ENCODE results near the gene PTPMT1. TPM values are rescaled to one million over a fixed set of nuclear protein-coding genes. Genes with fewer than 3 reads are reported as not detected.

PTPMT1 gene
- total RNA-seq, 6 donors from 2014 or later: 69.1 to 188 (median 89.9) TPM

GRCh38 chr11:47587723-47588326 lies 22.4 kb downstream of the PTPMT1 start:
- Histone ChIP-seq H3K4me1 (peaks cover 0 to 16% (median 1%) of the 10 kb centered on the region in 4 donors), H3K9me3 (no peaks in the 10 kb centered on the region), H3K27ac (peak overlapping the region in 1 of 4 donors; percentile 26), H3K4me3 (no peak overlapping the region), H3K27me3 (peaks cover 0 to 14% (median 4%) of the 10 kb centered on the region in 4 donors), H3K36me3 (peaks cover 11 to 25% (median 23%) of the 10 kb centered on the region in 4 donors)
- 48 to 66% methylated on average over 4 to 14 of the region's 14 CpGs for WGBS, 2 donors
- TF ChIP-seq POLR2A (IDR thresholded peaks at IDR 0.05): peak in 1 of 4 donors; percentile 44
- TF ChIP-seq EP300 (IDR thresholded peaks at IDR 0.05): no peak
- peak; percentile 64 to 74 for ATAC-seq (ENCODE audit: low FRiP score in 2 of 2)
- peak in 1 of 2 donors; percentile 70 for DNase-seq

- H3K27ac ChIP-seq: no peak overlapping the region
- H3K4me3 ChIP-seq: peak overlapping the region in 1 of 4 donors; percentile 39
- ATAC-seq (ENCODE audit: low FRiP score in 2 of 2) (no peak), DNase-seq (no peak)
- H3K36me3 ChIP-seq: peaks cover 0 to 12% (median 10%) of the 10 kb centered on the region in 4 donors
- H3K4me1 ChIP-seq: peaks cover 7 to 22% (median 8%) of the 10 kb centered on the region in 4 donors
- TF ChIP-seq EP300 (IDR thresholded peaks at IDR 0.05) (no peak), POLR2A (IDR thresholded peaks at IDR 0.05) (no peak), POLR2AphosphoS5 (IDR thresholded peaks at IDR 0.05) (no peak)
- TF ChIP-seq, protein P1, sequence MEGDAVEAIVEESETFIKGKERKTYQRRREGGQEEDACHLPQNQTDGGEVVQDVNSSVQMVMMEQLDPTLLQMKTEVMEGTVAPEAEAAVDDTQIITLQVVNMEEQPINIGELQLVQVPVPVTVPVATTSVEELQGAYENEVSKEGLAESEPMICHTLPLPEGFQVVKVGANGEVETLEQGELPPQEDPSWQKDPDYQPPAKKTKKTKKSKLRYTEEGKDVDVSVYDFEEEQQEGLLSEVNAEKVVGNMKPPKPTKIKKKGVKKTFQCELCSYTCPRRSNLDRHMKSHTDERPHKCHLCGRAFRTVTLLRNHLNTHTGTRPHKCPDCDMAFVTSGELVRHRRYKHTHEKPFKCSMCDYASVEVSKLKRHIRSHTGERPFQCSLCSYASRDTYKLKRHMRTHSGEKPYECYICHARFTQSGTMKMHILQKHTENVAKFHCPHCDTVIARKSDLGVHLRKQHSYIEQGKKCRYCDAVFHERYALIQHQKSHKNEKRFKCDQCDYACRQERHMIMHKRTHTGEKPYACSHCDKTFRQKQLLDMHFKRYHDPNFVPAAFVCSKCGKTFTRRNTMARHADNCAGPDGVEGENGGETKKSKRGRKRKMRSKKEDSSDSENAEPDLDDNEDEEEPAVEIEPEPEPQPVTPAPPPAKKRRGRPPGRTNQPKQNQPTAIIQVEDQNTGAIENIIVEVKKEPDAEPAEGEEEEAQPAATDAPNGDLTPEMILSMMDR (IDR thresholded peaks at IDR 0.05): no peak
- peaks cover 0 to 20% (median 10%) of the 10 kb centered on the region in 4 donors for H3K27me3 ChIP-seq
- 81 to 88% methylated on average over 8 to 11 of the region's 11 CpGs for WGBS, 2 donors
- no peaks in the 10 kb centered on the region for H3K9me3 ChIP-seq
Measured at GRCh38 chr11:47589118-47589517, 23.7 kb downstream of the PTPMT1 start.

DNA sequence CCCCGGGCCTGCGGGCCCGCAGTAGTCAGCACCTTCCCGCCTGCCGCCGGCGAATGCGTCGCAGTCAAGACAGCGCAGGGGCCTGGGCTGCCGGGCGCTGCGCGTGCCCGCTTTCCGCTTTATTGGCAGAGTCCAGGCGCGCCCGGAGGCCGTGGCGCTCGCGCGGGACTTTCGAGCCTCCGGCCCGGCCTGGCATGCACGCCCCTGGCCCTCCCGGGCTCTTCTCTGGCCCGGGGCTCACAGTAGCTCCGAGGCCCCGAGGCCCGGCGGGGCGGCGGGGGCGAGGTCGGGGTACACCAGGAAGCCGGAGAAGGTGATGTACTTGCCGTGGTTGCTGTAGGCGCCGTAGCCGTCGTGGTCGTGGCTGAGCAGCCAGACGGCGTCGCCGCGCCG lies 24.2 kb downstream of the PTPMT1 start:
- H3K27ac ChIP-seq: no peak overlapping the region
- peaks cover 0 to 24% (median 12%) of the 10 kb centered on the region in 4 donors for H3K27me3 ChIP-seq
- WGBS, 2 donors: 69 to 85% methylated on average over 28 to 32 of the region's 51 CpGs
- ATAC-seq (ENCODE audit: low FRiP score in 2 of 2): no peak
- H3K9me3 ChIP-seq: no peaks in the 10 kb centered on the region
- peaks cover 0 to 7% (median 5%) of the 10 kb centered on the region in 4 donors for H3K36me3 ChIP-seq
- peak in 1 of 2 donors; percentile 83 for DNase-seq
- H3K4me3 ChIP-seq: peak overlapping the region; percentile 19 to 39 (median 27)
- no peak for TF ChIP-seq POLR2A (IDR thresholded peaks at IDR 0.05)
- no peak for TF ChIP-seq POLR2AphosphoS5 (IDR thresholded peaks at IDR 0.05)
- TF ChIP-seq EP300 (IDR thresholded peaks at IDR 0.05): no peak
- TF ChIP-seq, protein P1 (IDR thresholded peaks at IDR 0.05): no peak
- peaks cover 10 to 26% (median 11%) of the 10 kb centered on the region in 4 donors for H3K4me1 ChIP-seq

- peaks cover 0 to 28% (median 13%) of the 10 kb centered on the region in 4 donors for H3K27me3 ChIP-seq
- H3K27ac ChIP-seq: no peak overlapping the region
- TF ChIP-seq, protein P1 (IDR thresholded peaks at IDR 0.05): no peak
- no peak for TF ChIP-seq POLR2AphosphoS5 (IDR thresholded peaks at IDR 0.05)
- TF ChIP-seq POLR2A (IDR thresholded peaks at IDR 0.05): no peak
- TF ChIP-seq EP300 (IDR thresholded peaks at IDR 0.05): no peak
- 69 to 70% methylated on average over 90 to 102 of the region's 122 CpGs for WGBS, 2 donors
- DNase-seq (peak in 1 of 2 donors; percentile 84), ATAC-seq (ENCODE audit: low FRiP score in 2 of 2) (no peak)
- peak overlapping the region in 3 of 4 donors; percentile 19 to 39 (median 29) for H3K4me3 ChIP-seq
- H3K4me1 ChIP-seq: peaks cover 10 to 27% (median 11%) of the 10 kb centered on the region in 4 donors
- H3K9me3 ChIP-seq: no peaks in the 10 kb centered on the region
- peaks cover 0 to 1% (median 0%) of the 10 kb centered on the region in 4 donors for H3K36me3 ChIP-seq
Measured at GRCh38 chr11:47589977-47590861, 24.8 kb downstream of the PTPMT1 start.

- peaks cover 10 to 27% (median 11%) of the 10 kb centered on the region in 4 donors for H3K4me1 ChIP-seq
- DNase-seq (no peak), ATAC-seq (ENCODE audit: low FRiP score in 2 of 2) (no peak)
- no peaks in the 10 kb centered on the region for H3K36me3 ChIP-seq
- WGBS, 2 donors: 27 to 41% methylated on average over 7 of the region's 7 CpGs
- H3K9me3 ChIP-seq: no peaks in the 10 kb centered on the region
- TF ChIP-seq EP300 (IDR thresholded peaks at IDR 0.05) (no peak), POLR2AphosphoS5 (IDR thresholded peaks at IDR 0.05) (no peak), POLR2A (IDR thresholded peaks at IDR 0.05) (no peak)
- TF ChIP-seq, protein P1 (IDR thresholded peaks at IDR 0.05): no peak
- no peak overlapping the region for H3K4me3 ChIP-seq
- H3K27ac ChIP-seq: no peak overlapping the region
- peaks cover 0 to 28% (median 13%) of the 10 kb centered on the region in 4 donors for H3K27me3 ChIP-seq
Measured at GRCh38 chr11:47591764-47592163, 26.4 kb downstream of the PTPMT1 start.
